ENCODE results near the gene GKN2. TPM values are rescaled to one million over a fixed set of nuclear protein-coding genes. Genes with fewer than 3 reads are reported as not detected.

GKN2 gene
- total and polyA plus RNA-seq, 2 of the 13 experiments (the other 11 are each of a cell fraction or from before 2014, with no cell fraction given): not detected

GRCh38 chr2:68908392-68908970, 44.2 kb downstream of the GKN2 start (continued):
- no peak for TF ChIP-seq ETS1 (CRISPR knock-in tag; IDR thresholded peaks at IDR 0.05)
- no peak for TF ChIP-seq THRA (CRISPR knock-in tag; IDR thresholded peaks at IDR 0.05; ENCODE audit: borderline replicate concordance)
- no peak for TF ChIP-seq JUN (CRISPR knock-in tag; IDR thresholded peaks at IDR 0.05)
- TF ChIP-seq NFYC (CRISPR knock-in tag; IDR thresholded peaks at IDR 0.05): no peak
- no peak for TF ChIP-seq ZNF7 (CRISPR knock-in tag; IDR thresholded peaks at IDR 0.05)
- no peak for TF ChIP-seq NCOA2 (CRISPR knock-in tag; IDR thresholded peaks at IDR 0.05)
- TF ChIP-seq PRMT3 (CRISPR knock-in tag; IDR thresholded peaks at IDR 0.05; ENCODE audit: borderline replicate concordance, low read depth): no peak
- TF ChIP-seq MAX (IDR thresholded peaks at IDR 0.05): no peak
- no peak for TF ChIP-seq PAXIP1 (CRISPR knock-in tag; conservative IDR thresholded peaks at IDR 0.05)
- TF ChIP-seq SRF (IDR thresholded peaks at IDR 0.05; ENCODE audit: low read depth, low read length): peak; percentile 88
- TF ChIP-seq MAZ (IDR thresholded peaks at IDR 0.05; ENCODE audit: borderline replicate concordance, low read depth, low read length): no peak
- no peak for TF ChIP-seq MAZ (CRISPR knock-in tag; IDR thresholded peaks at IDR 0.05; ENCODE audit: low read depth)
- TF ChIP-seq GLI4 (CRISPR knock-in tag; IDR thresholded peaks at IDR 0.05; ENCODE audit: borderline replicate concordance): no peak
- peak; percentile 92 for TF ChIP-seq NFE2L2 (IDR thresholded peaks at IDR 0.05; ENCODE audit: low read length)
- peak; percentile 34; the same call in 1 of the 2 replicates for TF ChIP-seq FOSL2 (CRISPR knock-in tag; IDR thresholded peaks at IDR 0.05)
- no peak for TF ChIP-seq PAX8 (CRISPR knock-in tag; IDR thresholded peaks at IDR 0.05; ENCODE audit: borderline replicate concordance)
- TF ChIP-seq GPN1 (CRISPR knock-in tag; IDR thresholded peaks at IDR 0.05; ENCODE audit: borderline replicate concordance): no peak
- peak; percentile 16 to 45; a peak in 1 of 4 replicates for TF ChIP-seq MAFK (conservative IDR thresholded peaks at IDR 0.05 in 1 of 2, IDR thresholded peaks at IDR 0.05 in 1 of 2; ENCODE audit: low read length in 2 of 2)
- TF ChIP-seq ZUFSP (CRISPR knock-in tag; IDR thresholded peaks at IDR 0.05; ENCODE audit: borderline replicate concordance): no peak
